NCI-H146 treated with DMSO at 0.1 percent for 48 hours (cell line): ENCODE results near the gene STK17B.
"Not testable (repeated sequence)": the region's sequence is repeated elsewhere in the genome, so short reads cannot be mapped to it uniquely, and the experiment has no call there.

Source experiments
- DNase-seq: peaks from one replicate; lab custom pipeline; 2025; ENCODE audit not compliant: unreplicated experiment; lab: John Stamatoyannopoulos, UW

The STK17B gene

GRCh38 chr2:196113061-196113974, 58.1 kb downstream of the STK17B start:
- DNase-seq: no peak

- DNase-seq: no peak
Measured at GRCh38 chr2:196112418-196113034, 58.9 kb downstream of the STK17B start.

GRCh38 chr2:196108604-196109003, 62.8 kb downstream of the STK17B start:
- no peak for DNase-seq

GRCh38 chr2:196105951-196106350, 65.4 kb downstream of the STK17B start:
- no peak for DNase-seq

- no peak for DNase-seq
Measured at GRCh38 chr2:196104066-196104465, 67.3 kb downstream of the STK17B start.

- no peak for DNase-seq
Measured at GRCh38 chr2:196103626-196104025, 67.8 kb downstream of the STK17B start.

GRCh38 chr2:196101325-196101991, 69.9 kb downstream of the STK17B start:
- DNase-seq: no peak

- DNase-seq: no peak
Measured at GRCh38 chr2:196099916-196100315, 71.5 kb downstream of the STK17B start.

GRCh38 chr2:196097864-196098660, 73.3 kb downstream of the STK17B start:
- no peak for DNase-seq

GRCh38 chr2:196096982-196097745, 74.2 kb downstream of the STK17B start:
- no peak for DNase-seq

- no peak for DNase-seq
Measured at GRCh38 chr2:196096264-196096663, 75.1 kb downstream of the STK17B start.

GRCh38 chr2:196089448-196089847, 81.9 kb downstream of the STK17B start:
- DNase-seq: not testable (repeated sequence)

GRCh38 chr2:196088203-196088602, 83.2 kb downstream of the STK17B start:
- no peak for DNase-seq

- DNase-seq: no peak
Measured at GRCh38 chr2:196086517-196087368, 84.6 kb downstream of the STK17B start.

GRCh38 chr2:196083601-196084000, 87.8 kb downstream of the STK17B start:
- DNase-seq: no peak
